ENCODE data around the gene NACC1. TPM values are rescaled to one million over a fixed set of nuclear protein-coding genes. Genes with fewer than 3 reads are reported as not detected.
A peak's percentile ranks its signal among the peaks of the same experiment; 100 is the strongest.

NACC1 gene
- total RNA-seq, 1 donor from 2014 or later = 34.7 TPM

DNA sequence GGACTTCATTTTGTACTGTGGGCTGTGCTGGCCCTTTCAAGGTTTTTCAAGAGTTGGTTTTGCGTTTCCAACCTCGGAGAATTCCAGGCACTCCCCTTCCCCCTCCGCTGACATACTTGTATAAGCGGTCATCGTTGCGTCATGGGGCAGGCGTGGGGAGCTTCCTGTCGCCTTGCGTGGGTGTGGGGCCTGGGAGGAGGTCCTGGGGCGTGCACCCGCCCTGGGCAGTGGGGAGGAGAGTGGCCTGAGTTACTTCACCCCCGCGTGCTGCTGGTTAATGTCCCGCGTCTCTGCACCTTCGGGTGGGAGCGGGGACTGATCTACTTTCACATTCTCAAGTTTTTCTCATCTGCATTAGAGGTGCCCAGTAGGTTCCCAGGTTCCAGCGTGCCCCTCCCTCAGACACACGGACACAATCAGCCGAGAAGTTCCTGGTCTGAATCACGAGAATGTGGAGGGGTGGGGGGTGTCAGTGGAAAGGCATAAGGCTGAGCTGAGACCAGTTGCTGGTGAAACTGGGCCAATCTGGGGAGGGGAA lies 36.2 kb downstream of the NACC1 start:
- H3K27me3 Mint-ChIP-seq (ENCODE audit: insufficient read depth, low read depth) = peaks cover 20% of the 10 kb centered on the region
- peak overlapping the region; percentile 93 for H3K27ac Mint-ChIP-seq
- Histone ChIP-seq H3K4me2 (peak overlapping the region; percentile 90), H3K4me3 (peak overlapping the region; percentile 91), H3F3A (ENCODE audit: low read depth) (peaks cover 48% of the 10 kb centered on the region), H3K27ac (peak overlapping the region; percentile 97), H2AFZ (replicated peaks) (no peak overlapping the region), H3K27me3 (peaks cover 3% of the 10 kb centered on the region), H3K79me2 (ENCODE audit: low read depth) (peaks cover 38% of the 10 kb centered on the region), H3K9ac (peak overlapping the region; percentile 87), H3K9me3 (ENCODE audit: low read depth) (no peaks in the 10 kb centered on the region), H3K36me3 (no peaks in the 10 kb centered on the region), H3K4me1 (peaks cover 8% of the 10 kb centered on the region), H4K20me1 (ENCODE audit: low read depth) (peaks cover 25% of the 10 kb centered on the region)
- H3K4me3 Mint-ChIP-seq = peak overlapping the region; percentile 94
- H3K4me1 Mint-ChIP-seq = peaks cover 38% of the 10 kb centered on the region
- H3K9me3 Mint-ChIP-seq = no peaks in the 10 kb centered on the region
- DNase-seq (ENCODE audit: low spot score) = peak; percentile 64
- H3K36me3 Mint-ChIP-seq = peaks cover 7% of the 10 kb centered on the region
- no peak for TF ChIP-seq EZH2phosphoT487 (IDR thresholded peaks at IDR 0.05)
- TF ChIP-seq, protein P1, sequence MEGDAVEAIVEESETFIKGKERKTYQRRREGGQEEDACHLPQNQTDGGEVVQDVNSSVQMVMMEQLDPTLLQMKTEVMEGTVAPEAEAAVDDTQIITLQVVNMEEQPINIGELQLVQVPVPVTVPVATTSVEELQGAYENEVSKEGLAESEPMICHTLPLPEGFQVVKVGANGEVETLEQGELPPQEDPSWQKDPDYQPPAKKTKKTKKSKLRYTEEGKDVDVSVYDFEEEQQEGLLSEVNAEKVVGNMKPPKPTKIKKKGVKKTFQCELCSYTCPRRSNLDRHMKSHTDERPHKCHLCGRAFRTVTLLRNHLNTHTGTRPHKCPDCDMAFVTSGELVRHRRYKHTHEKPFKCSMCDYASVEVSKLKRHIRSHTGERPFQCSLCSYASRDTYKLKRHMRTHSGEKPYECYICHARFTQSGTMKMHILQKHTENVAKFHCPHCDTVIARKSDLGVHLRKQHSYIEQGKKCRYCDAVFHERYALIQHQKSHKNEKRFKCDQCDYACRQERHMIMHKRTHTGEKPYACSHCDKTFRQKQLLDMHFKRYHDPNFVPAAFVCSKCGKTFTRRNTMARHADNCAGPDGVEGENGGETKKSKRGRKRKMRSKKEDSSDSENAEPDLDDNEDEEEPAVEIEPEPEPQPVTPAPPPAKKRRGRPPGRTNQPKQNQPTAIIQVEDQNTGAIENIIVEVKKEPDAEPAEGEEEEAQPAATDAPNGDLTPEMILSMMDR (IDR thresholded peaks at IDR 0.05) = no peak
- TF ChIP-seq EZH2 (IDR thresholded peaks at IDR 0.05) = no peak

DNA sequence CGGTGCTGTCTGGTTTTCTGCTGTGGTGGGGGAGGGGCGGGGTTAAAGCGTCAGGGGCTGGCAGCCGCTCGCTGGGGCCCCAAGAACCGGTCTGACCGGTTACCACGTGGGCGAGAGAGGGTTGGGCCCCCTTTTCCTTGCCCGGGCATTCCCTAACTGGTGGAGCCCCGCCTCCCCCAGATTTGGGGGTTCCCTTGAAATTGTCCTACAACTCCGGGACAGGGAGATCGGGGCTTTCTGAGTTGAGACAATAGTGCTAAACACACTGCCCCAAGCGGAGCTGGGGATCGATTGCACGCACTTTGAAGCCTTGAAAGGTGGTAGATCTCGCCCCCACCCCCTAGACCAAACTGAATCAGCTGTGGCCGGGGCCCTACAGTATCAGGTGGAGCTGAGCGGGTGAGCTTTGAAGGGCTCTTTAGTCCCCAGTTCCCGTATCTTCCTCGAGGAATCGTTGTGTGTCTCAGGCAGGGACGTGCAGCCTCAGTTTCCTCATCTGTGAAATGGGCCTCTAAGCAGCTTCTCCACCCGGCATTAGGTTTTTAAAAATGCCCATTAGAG lies 36.9 kb downstream of the NACC1 start:
- Mint-ChIP-seq H3K27ac (peak overlapping the region; percentile 25), H3K9me3 (no peaks in the 10 kb centered on the region), H3K4me3 (peak overlapping the region; percentile 94), H3K27me3 (ENCODE audit: insufficient read depth, low read depth) (peaks cover 20% of the 10 kb centered on the region), H3K4me1 (peaks cover 34% of the 10 kb centered on the region), H3K36me3 (peaks cover 7% of the 10 kb centered on the region)
- Histone ChIP-seq H3K4me3 (peak overlapping the region; percentile 91), H3K36me3 (no peaks in the 10 kb centered on the region), H3K4me1 (peaks cover 8% of the 10 kb centered on the region), H3K4me2 (peak overlapping the region; percentile 90), H3K79me2 (ENCODE audit: low read depth) (peaks cover 38% of the 10 kb centered on the region), H3F3A (ENCODE audit: low read depth) (peaks cover 51% of the 10 kb centered on the region), H2AFZ (replicated peaks) (no peak overlapping the region), H3K9me3 (ENCODE audit: low read depth) (no peaks in the 10 kb centered on the region), H4K20me1 (ENCODE audit: low read depth) (peaks cover 25% of the 10 kb centered on the region), H3K27ac (peak overlapping the region; percentile 97), H3K27me3 (no peaks in the 10 kb centered on the region), H3K9ac (no peak overlapping the region)
- TF ChIP-seq, protein P1 (IDR thresholded peaks at IDR 0.05) = peak; percentile 54
- no peak for TF ChIP-seq EZH2 (IDR thresholded peaks at IDR 0.05)
- peak; percentile 90 for DNase-seq (ENCODE audit: low spot score)

DNA sequence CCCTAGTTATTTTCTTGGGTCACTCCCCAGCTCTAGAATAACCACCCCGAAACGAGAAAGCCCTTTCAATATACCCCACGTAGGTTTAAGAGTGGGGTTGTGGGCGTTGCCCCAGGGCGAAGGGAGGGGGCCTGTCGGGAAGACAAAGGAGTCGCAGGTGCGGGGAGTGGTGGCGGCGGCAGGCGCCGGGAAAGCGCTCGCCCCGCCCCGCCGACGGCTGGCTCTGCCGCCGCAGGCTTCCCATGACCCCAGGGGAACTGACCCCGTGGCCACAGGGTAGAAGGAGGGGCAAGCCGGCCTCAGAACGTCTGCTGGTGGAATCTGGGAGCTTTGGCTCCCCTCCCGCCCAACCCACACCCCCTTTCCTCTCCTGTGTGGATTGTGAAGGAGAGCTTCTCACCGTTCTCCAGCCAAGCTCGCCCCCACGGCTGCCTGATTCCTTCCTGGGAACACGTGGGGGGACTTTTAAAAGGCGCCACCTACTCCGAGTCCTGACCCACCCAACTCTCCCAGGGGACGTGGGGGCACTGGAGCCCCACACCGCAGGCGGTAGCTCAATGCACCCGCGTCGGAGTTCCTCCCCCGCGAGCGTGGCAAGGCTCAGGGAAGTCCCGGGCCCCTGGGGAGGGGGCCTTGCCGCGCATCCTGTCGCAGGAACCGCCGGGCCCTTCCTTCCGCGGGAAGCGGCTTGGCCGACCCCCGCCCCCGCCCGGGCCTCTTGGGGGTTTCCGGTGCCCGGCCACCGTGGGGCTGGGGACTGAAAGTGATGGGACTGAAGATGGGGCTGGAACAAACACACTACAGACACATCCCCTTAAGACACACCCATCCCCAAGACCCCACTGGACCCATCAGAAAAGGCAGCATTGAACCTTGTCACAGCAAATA lies 37.7 kb downstream of the NACC1 start:
- TF ChIP-seq, protein P1 (IDR thresholded peaks at IDR 0.05) = no peak
- TF ChIP-seq EZH2 (IDR thresholded peaks at IDR 0.05) = no peak
- no peak for TF ChIP-seq EZH2phosphoT487 (IDR thresholded peaks at IDR 0.05)
- no peaks in the 10 kb centered on the region for H3K9me3 ChIP-seq (ENCODE audit: low read depth)
- no peaks in the 10 kb centered on the region for H3K27me3 ChIP-seq
- Mint-ChIP-seq H3K27ac (peak overlapping the region; percentile 25), H3K27me3 (ENCODE audit: insufficient read depth, low read depth) (peaks cover 20% of the 10 kb centered on the region), H3K36me3 (peaks cover 7% of the 10 kb centered on the region), H3K4me3 (peak overlapping the region; percentile 94), H3K4me1 (peaks cover 36% of the 10 kb centered on the region), H3K9me3 (no peaks in the 10 kb centered on the region)
- H3K9ac ChIP-seq = no peak overlapping the region
- H2AFZ ChIP-seq (replicated peaks) = no peak overlapping the region
- peak overlapping the region; percentile 38 for H3K27ac ChIP-seq
- H3K79me2 ChIP-seq (ENCODE audit: low read depth) = peaks cover 33% of the 10 kb centered on the region
- no peaks in the 10 kb centered on the region for H3K36me3 ChIP-seq
- peak; percentile 96 for DNase-seq (ENCODE audit: low spot score)
- H4K20me1 ChIP-seq (ENCODE audit: low read depth) = peaks cover 25% of the 10 kb centered on the region
- peaks cover 8% of the 10 kb centered on the region for H3K4me1 ChIP-seq
- H3F3A ChIP-seq (ENCODE audit: low read depth) = peaks cover 53% of the 10 kb centered on the region
- peak overlapping the region; percentile 90 for H3K4me2 ChIP-seq
- peak overlapping the region; percentile 91 for H3K4me3 ChIP-seq

All from neural progenitor cell (in vitro differentiated cells).